Esophagus (tissue), 2 donors: ENCODE results near the gene GPC3. TPM values are rescaled to one million over a fixed set of nuclear protein-coding genes. Genes with fewer than 3 reads are reported as not detected.

ENCODE experiments used
- H3K27ac ChIP-seq, 2 donors: one replicate each; pipeline ENCODE4 v1.5.1; 2013; ENCODE audit warnings: low read depth in 2 of 2, mild to moderate bottlenecking in 2 of 2, inconsistent platforms in 1 of 2, low read length in 1 of 2, moderate library complexity in 1 of 2
- H3K27me3 ChIP-seq, 2 donors: one replicate each; pipeline ENCODE4 v1.6.1; 2013; ENCODE audit warnings: low read length in 2 of 2, control low read depth in 1 of 2, mild to moderate bottlenecking in 1 of 2; ENCODE audit not compliant: insufficient read depth in 2 of 2, control insufficient read depth in 1 of 2
- H3K36me3 ChIP-seq, 2 donors: one replicate each; pipeline ENCODE4 v1.6.1; 2013; ENCODE audit warnings: low read length in 1 of 2; ENCODE audit not compliant: control insufficient read depth in 2 of 2, insufficient read depth in 2 of 2
- H3K4me1 ChIP-seq, 2 donors: one replicate each; pipeline ENCODE4 v1.6.1; 2013; ENCODE audit warnings: low read length in 1 of 2; ENCODE audit not compliant: control insufficient read depth in 2 of 2, insufficient read depth in 2 of 2
- H3K4me3 ChIP-seq, 2 donors: one replicate each; pipeline ENCODE4 v1.5.1; 2013; ENCODE audit warnings: low read length in 2 of 2, mild to moderate bottlenecking in 2 of 2, low read depth in 1 of 2, moderate library complexity in 1 of 2
- H3K9me3 ChIP-seq, 2 donors: one replicate each; pipeline ENCODE4 v1.6.1; 2013; ENCODE audit warnings: mild to moderate bottlenecking in 2 of 2, low read depth in 1 of 2, low read length in 1 of 2, moderate library complexity in 1 of 2; ENCODE audit not compliant: control insufficient read depth in 2 of 2, insufficient read depth in 1 of 2
- WGBS, 2 donors: extraction: QIAGEN DNeasy Blood & Tissue Kit; methylation state at CpG; one replicate each; pipeline ENCODE4 v1.1.7; 2013; 5-methylcytosine and 5-hydroxymethylcytosine counted together
- polyA plus RNA-seq, 2 donors: library from polyadenylated mRNA; stranded (reverse); fragments of 200-250 nt; gene quantifications; one replicate each; pipeline ENCODE4 v1.2.3, GENCODE V29; 2013
- donor health status: healthy with polysubstance abuse.
- donor health status: Bipolar disorder and iron deficiency.

GPC3 gene
- polyA plus RNA-seq, 2 donors, result 0.10 to 0.39 TPM

GRCh38 chrX:133523526-133523925, 461.9 kb downstream of the GPC3 start:
- no peaks in the 10 kb centered on the region for H3K9me3 ChIP-seq
- H3K27ac ChIP-seq, result no peak overlapping the region
- H3K36me3 ChIP-seq, result no peaks in the 10 kb centered on the region
- H3K27me3 ChIP-seq, result no peaks in the 10 kb centered on the region
- WGBS, 2 donors, result 91 to 95% methylated on average over 7 of the region's 7 CpGs
- no peak overlapping the region for H3K4me3 ChIP-seq
- H3K4me1 ChIP-seq, result no peaks in the 10 kb centered on the region

DNA sequence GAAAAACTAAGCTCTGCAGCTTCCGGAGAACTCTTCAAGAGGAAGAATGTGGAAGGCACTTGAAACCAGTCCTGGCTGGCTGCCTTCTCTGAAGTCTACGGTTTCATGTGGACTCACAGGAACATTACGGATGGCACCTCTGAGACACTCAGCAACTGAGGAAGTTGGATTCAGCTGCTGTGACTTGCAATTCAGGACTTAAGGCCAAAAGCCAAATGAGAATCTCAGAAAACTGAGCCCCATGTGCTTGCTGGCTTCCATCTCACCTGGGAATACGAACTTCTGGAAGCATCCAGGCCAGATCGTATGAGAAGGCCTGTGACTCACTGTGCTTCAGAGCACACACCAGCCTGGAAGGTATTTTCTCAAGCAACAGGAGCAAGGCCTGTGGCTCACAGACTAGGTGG, 462.3 kb downstream of the GPC3 start:
- Histone ChIP-seq H3K27ac (no peak overlapping the region), H3K4me1 (no peaks in the 10 kb centered on the region), H3K4me3 (no peak overlapping the region), H3K36me3 (no peaks in the 10 kb centered on the region), H3K27me3 (no peaks in the 10 kb centered on the region), H3K9me3 (no peaks in the 10 kb centered on the region)
- 43 to 57% methylated on average over 5 of the region's 5 CpGs for WGBS, 2 donors

DNA sequence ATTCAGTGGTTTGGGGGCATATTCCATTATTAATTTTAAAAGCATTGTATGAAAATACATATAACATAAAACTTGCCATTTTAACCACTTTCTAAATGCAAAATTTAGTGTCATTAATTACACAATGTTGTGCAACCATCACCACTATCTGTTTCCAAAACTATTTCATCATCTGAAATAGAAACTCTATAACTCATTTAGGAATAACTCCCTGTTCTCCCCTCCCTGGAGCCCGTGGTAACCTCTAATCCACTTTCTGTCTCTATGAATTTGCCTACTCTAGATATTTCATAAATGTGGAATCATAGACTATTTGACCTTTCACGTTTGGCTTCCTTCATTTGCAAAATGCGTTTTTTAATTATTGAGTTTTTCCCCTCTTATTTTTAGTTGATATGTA, 468.7 kb downstream of the GPC3 start:
- Histone ChIP-seq H3K27ac (no peak overlapping the region), H3K9me3 (no peaks in the 10 kb centered on the region), H3K36me3 (no peaks in the 10 kb centered on the region), H3K4me3 (no peak overlapping the region), H3K27me3 (peaks cover 0 to 4% of the 10 kb centered on the region in 2 donors), H3K4me1 (no peaks in the 10 kb centered on the region)
- WGBS, 2 donors, result 54 to 57% methylated on average over 3 of the region's 3 CpGs

GRCh38 chrX:133514486-133514885, 470.9 kb downstream of the GPC3 start:
- H3K36me3 ChIP-seq, result no peaks in the 10 kb centered on the region
- no peak overlapping the region for H3K4me3 ChIP-seq
- 81 to 96% methylated on average over 1 of the region's 1 CpG for WGBS, 2 donors
- no peaks in the 10 kb centered on the region for H3K9me3 ChIP-seq
- no peak overlapping the region for H3K27ac ChIP-seq
- H3K27me3 ChIP-seq, result peaks cover 0 to 4% of the 10 kb centered on the region in 2 donors
- no peaks in the 10 kb centered on the region for H3K4me1 ChIP-seq

- peaks cover 0 to 4% of the 10 kb centered on the region in 2 donors for H3K27me3 ChIP-seq
- H3K9me3 ChIP-seq, result no peaks in the 10 kb centered on the region
- WGBS, 2 donors, result 82 to 83% methylated on average over 5 of the region's 5 CpGs
- no peaks in the 10 kb centered on the region for H3K36me3 ChIP-seq
- no peak overlapping the region for H3K4me3 ChIP-seq
- H3K4me1 ChIP-seq, result no peaks in the 10 kb centered on the region
- no peak overlapping the region for H3K27ac ChIP-seq
These were observed 472.3 kb downstream of the GPC3 start for GRCh38 chrX:133513123-133513522.

GRCh38 chrX:133511041-133511440, 474.4 kb downstream of the GPC3 start:
- no peak overlapping the region for H3K4me3 ChIP-seq
- H3K4me1 ChIP-seq, result no peaks in the 10 kb centered on the region
- WGBS, 2 donors, result 56 to 65% methylated on average over 3 of the region's 3 CpGs
- peaks cover 0 to 4% of the 10 kb centered on the region in 2 donors for H3K27me3 ChIP-seq
- H3K27ac ChIP-seq, result no peak overlapping the region
- no peaks in the 10 kb centered on the region for H3K9me3 ChIP-seq
- H3K36me3 ChIP-seq, result no peaks in the 10 kb centered on the region

DNA sequence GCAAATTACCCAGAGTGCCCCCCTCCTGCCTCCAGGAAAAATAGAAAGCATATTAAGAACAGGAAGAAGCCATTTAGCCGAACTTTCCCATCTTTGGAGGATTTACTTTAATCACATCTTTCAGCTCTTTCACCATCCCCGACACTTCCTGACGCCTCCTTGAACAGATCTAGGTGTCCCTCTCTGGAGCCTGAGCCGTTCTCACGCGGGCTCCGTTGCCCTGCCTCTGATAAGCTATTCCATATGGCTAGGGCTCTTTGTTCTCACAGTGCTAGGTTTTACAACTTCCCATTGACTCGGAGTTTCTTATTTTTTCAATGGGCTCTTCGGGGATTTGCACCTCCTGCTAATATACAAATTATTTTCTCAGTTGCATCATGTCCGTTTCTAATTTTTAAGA, 488.0 kb downstream of the GPC3 start:
- WGBS, 2 donors, result 64 to 65% methylated on average over 10 of the region's 10 CpGs
- Histone ChIP-seq H3K9me3 (no peaks in the 10 kb centered on the region), H3K27ac (no peak overlapping the region), H3K4me3 (no peak overlapping the region), H3K4me1 (no peaks in the 10 kb centered on the region), H3K27me3 (peaks cover 0 to 3% of the 10 kb centered on the region in 2 donors), H3K36me3 (no peaks in the 10 kb centered on the region)

- H3K4me3 ChIP-seq, result no peak overlapping the region
- H3K27ac ChIP-seq, result peak overlapping the region in 1 of 2 donors; percentile 33
- H3K9me3 ChIP-seq, result no peaks in the 10 kb centered on the region
These were observed 489.7 kb downstream of the GPC3 start for GRCh38 chrX:133495464-133496391.

GRCh38 chrX:133493366-133493765, 492.0 kb downstream of the GPC3 start:
- no peaks in the 10 kb centered on the region for H3K9me3 ChIP-seq
- WGBS, 2 donors, result 70 to 71% methylated on average over 4 of the region's 4 CpGs
- H3K4me1 ChIP-seq, result no peaks in the 10 kb centered on the region
- peaks cover 0 to 3% of the 10 kb centered on the region in 2 donors for H3K27me3 ChIP-seq
- H3K4me3 ChIP-seq, result no peak overlapping the region
- H3K36me3 ChIP-seq, result no peaks in the 10 kb centered on the region
- H3K27ac ChIP-seq, result no peak overlapping the region

More at GRCh38 chrX:133495464-133496391, 489.7 kb downstream of the GPC3 start:
- 28 to 44% methylated on average over 16 of the region's 16 CpGs for WGBS, 2 donors
- H3K36me3 ChIP-seq, result no peaks in the 10 kb centered on the region
- no peaks in the 10 kb centered on the region for H3K4me1 ChIP-seq
- H3K27me3 ChIP-seq, result peaks cover 0 to 3% of the 10 kb centered on the region in 2 donors

DNA sequence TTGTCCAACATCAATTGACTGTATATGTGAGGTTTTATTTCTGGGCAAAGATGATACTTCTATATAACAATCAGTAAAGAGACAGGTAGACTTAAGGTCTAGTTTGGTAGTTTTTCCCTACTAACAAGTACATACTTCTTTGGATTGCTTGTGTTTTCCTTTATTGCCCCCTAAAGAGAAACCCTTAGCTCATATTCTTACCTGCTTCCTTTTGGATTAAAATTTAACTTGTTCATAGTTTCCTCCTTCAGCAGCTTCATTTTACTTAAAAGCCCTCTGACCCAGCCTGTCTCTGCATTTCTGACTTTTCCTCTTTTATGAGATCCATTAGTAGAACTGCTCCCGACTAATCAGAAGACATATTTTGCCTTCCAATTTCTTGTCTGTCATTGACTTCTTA, 494.4 kb downstream of the GPC3 start:
- Histone ChIP-seq H3K9me3 (no peaks in the 10 kb centered on the region), H3K4me3 (no peak overlapping the region), H3K27me3 (no peaks in the 10 kb centered on the region), H3K27ac (no peak overlapping the region), H3K4me1 (no peaks in the 10 kb centered on the region), H3K36me3 (no peaks in the 10 kb centered on the region)
- 69 to 89% methylated on average over 1 of the region's 1 CpG for WGBS, 2 donors
